HL-60 (cell line): ENCODE data around the gene PAH.

Experiments
- DNase-seq, 2 experiments: peaks; one replicate each; pipeline ENCODE4 v3.0.0-alpha.2; 2010 to 2020; ENCODE audit warnings: low read depth in 1 of 2, low spot score in 1 of 2
- H3K27ac ChIP-seq: fragments of 250-450 bp; sonication (Bioruptor Pico); replicated peaks from 2 replicates; pipeline ENCODE4 v1.5.1; 2020; ENCODE audit warnings: mild to moderate bottlenecking, moderate library complexity
- H3K27me3 ChIP-seq: fragments of 250-450 bp; sonication (Bioruptor Pico); 2 replicates; pipeline ENCODE4 v1.5.1; 2021; ENCODE audit warnings: mild to moderate bottlenecking, moderate library complexity; ENCODE audit not compliant: insufficient read depth, poor library complexity, severe bottlenecking
- H3K4me3 ChIP-seq: replicated peaks from 2 replicates; pipeline ENCODE4 v1.5.1; 2011; ENCODE audit warnings: mild to moderate bottlenecking, control low read depth, low read length; ENCODE audit not compliant: insufficient read depth
- CTCF ChIP-seq: IDR thresholded peaks from one replicate; pipeline ENCODE4 v1.5.1; 2011; ENCODE audit warnings: low read length, control low read depth, inconsistent platforms; ENCODE audit not compliant: insufficient read depth
- GABPA ChIP-seq: IDR thresholded peaks from 2 replicates; pipeline ENCODE4 v1.6.1; 2012; ENCODE audit warnings: low read depth
- POLR2AphosphoS5 ChIP-seq: IDR thresholded peaks from 2 replicates; pipeline ENCODE4 v1.6.1; 2012; ENCODE audit warnings: low read depth
- REST ChIP-seq: IDR thresholded peaks from 2 replicates; pipeline ENCODE4 v1.6.1; 2012; ENCODE audit warnings: low read depth; ENCODE audit not compliant: insufficient replicate concordance
- SPI1 ChIP-seq: IDR thresholded peaks from 2 replicates; pipeline ENCODE4 v1.6.1; 2012; ENCODE audit warnings: low read depth, mild to moderate bottlenecking, borderline replicate concordance

The PAH gene

GRCh38 chr12:102797528-102797927 is 119.5 kb downstream of the PAH start:
- DNase-seq: no peak
- no peak for TF ChIP-seq SPI1
- no peak for TF ChIP-seq REST
- no peak for TF ChIP-seq POLR2AphosphoS5
- TF ChIP-seq GABPA: no peak
- no peak for TF ChIP-seq CTCF
- H3K4me3 ChIP-seq: no peak overlapping the region
- H3K27ac ChIP-seq: no peak overlapping the region
- no peaks in the 10 kb centered on the region for H3K27me3 ChIP-seq

GRCh38 chr12:102793921-102794320 is 123.1 kb downstream of the PAH start:
- DNase-seq: no peak

More at GRCh38 chr12:102793921-102794320, 123.1 kb downstream of the PAH start:
- TF ChIP-seq CTCF (no peak), POLR2AphosphoS5 (no peak), GABPA (no peak)
- no peak overlapping the region for H3K27ac ChIP-seq
- no peak overlapping the region for H3K4me3 ChIP-seq
- H3K27me3 ChIP-seq: no peaks in the 10 kb centered on the region
